Nephron progenitor cell (in vitro differentiated cells): ENCODE data around the gene ANKRD11.

Experiments used
- DNase-seq: peaks from one replicate; pipeline ENCODE4 v3.0.0; 2021
- H3K27ac Mint-ChIP-seq: 2 replicates; pipeline ENCODE4 v1.8.0; 2021; ENCODE audit warnings: mild to moderate bottlenecking, moderate library complexity, mixed read lengths
- H3K27me3 Mint-ChIP-seq: 2 replicates; pipeline ENCODE4 v1.8.0; 2021; ENCODE audit warnings: mild to moderate bottlenecking, low read depth, mixed read lengths; ENCODE audit not compliant: poor library complexity
- H3K36me3 Mint-ChIP-seq: 2 replicates; pipeline ENCODE4 v1.8.0; 2021; ENCODE audit warnings: low read depth, mixed read lengths
- H3K4me1 Mint-ChIP-seq: 2 replicates; pipeline ENCODE4 v1.8.0; 2021; ENCODE audit warnings: mixed read lengths
- H3K4me3 Mint-ChIP-seq: 2 replicates; pipeline ENCODE4 v1.8.0; 2021; ENCODE audit warnings: mild to moderate bottlenecking, moderate library complexity, mixed read lengths
- H3K9me3 Mint-ChIP-seq: 2 replicates; pipeline ENCODE4 v1.8.0; 2021; ENCODE audit warnings: mild to moderate bottlenecking, moderate library complexity, mixed read lengths
- CTCF ChIP-seq: fragments of 200-600 bp; sonication (generic); IDR thresholded peaks from 2 replicates; pipeline ENCODE4 v1.5.0; 2021; ENCODE audit warnings: antibody characterized with exemption

The ANKRD11 gene

GRCh38 chr16:89326721-89327120, 163.6 kb downstream of the ANKRD11 start:
- Mint-ChIP-seq H3K4me3 (no peak overlapping the region), H3K27ac (peak overlapping the region; percentile 81), H3K27me3 (no peaks in the 10 kb centered on the region), H3K4me1 (peaks cover 72% of the 10 kb centered on the region), H3K36me3 (peaks cover 13% of the 10 kb centered on the region), H3K9me3 (no peaks in the 10 kb centered on the region)
- DNase-seq = no peak
- TF ChIP-seq CTCF = no peak

GRCh38 chr16:89325861-89326471, 164.4 kb downstream of the ANKRD11 start:
- no peaks in the 10 kb centered on the region for H3K9me3 Mint-ChIP-seq
- H3K36me3 Mint-ChIP-seq = peaks cover 13% of the 10 kb centered on the region
- peaks cover 80% of the 10 kb centered on the region for H3K4me1 Mint-ChIP-seq
- H3K27me3 Mint-ChIP-seq = no peaks in the 10 kb centered on the region
- H3K4me3 Mint-ChIP-seq = peak overlapping the region; percentile 21
- no peak for TF ChIP-seq CTCF
- H3K27ac Mint-ChIP-seq = peak overlapping the region; percentile 81
- DNase-seq = no peak

- Mint-ChIP-seq H3K36me3 (peaks cover 13% of the 10 kb centered on the region), H3K4me1 (peaks cover 95% of the 10 kb centered on the region), H3K9me3 (no peaks in the 10 kb centered on the region), H3K4me3 (peak overlapping the region; percentile 69), H3K27me3 (no peaks in the 10 kb centered on the region), H3K27ac (peak overlapping the region; percentile 98)
- DNase-seq = no peak
- TF ChIP-seq CTCF = no peak
These were observed 166.0 kb downstream of the ANKRD11 start for GRCh38 chr16:89324056-89325010.

GRCh38 chr16:89323120-89323960, 167.0 kb downstream of the ANKRD11 start:
- no peak for TF ChIP-seq CTCF
- no peak for DNase-seq
- Mint-ChIP-seq H3K36me3 (peaks cover 9% of the 10 kb centered on the region), H3K9me3 (no peaks in the 10 kb centered on the region), H3K4me3 (peak overlapping the region; percentile 69), H3K4me1 (peaks cover 98% of the 10 kb centered on the region), H3K27me3 (no peaks in the 10 kb centered on the region), H3K27ac (peak overlapping the region; percentile 98)

- peak; percentile 46 for DNase-seq
- TF ChIP-seq CTCF = no peak
- Mint-ChIP-seq H3K4me3 (peak overlapping the region; percentile 52), H3K9me3 (no peaks in the 10 kb centered on the region), H3K27ac (peak overlapping the region; percentile 98), H3K36me3 (peaks cover 9% of the 10 kb centered on the region), H3K4me1 (peaks cover 98% of the 10 kb centered on the region), H3K27me3 (no peaks in the 10 kb centered on the region)
These were observed 167.8 kb downstream of the ANKRD11 start for GRCh38 chr16:89322321-89323119.
